Measurements from ENCODE around the gene UGT1A5. TPM values are rescaled to one million over a fixed set of nuclear protein-coding genes. Genes with fewer than 3 reads are reported as not detected.

UGT1A5 gene
- total and polyA plus RNA-seq, 10 of the 15 experiments (the other 5 are each of a cell fraction or from before 2014, with no cell fraction given) = not detected

GRCh38 chr2:233671290-233672161 is 41.2 kb upstream of the UGT1A5 start, which contains the start of gene UGT1A9:
Gene UGT1A9, plus strand, starts transcription at chr2:233671898. Its CDS starts 37 bp downstream, at chr2:233671935.
- POLR2A ChIA-PET = no interaction called here
- WGBS (ENCODE audit: insufficient coverage, insufficient replicate concordance, low lambda C conversion rate, missing lambda C conversion rate) = 45% methylated on average over 5 of the region's 5 CpGs
- CTCF ChIA-PET = interaction anchor here (1.1 kb wide), 1 partner anchor 267 kb away, joined by 3 read pairs; no protein-coding TSS in a partner anchor
- FAIRE-seq (no peak), ATAC-seq (no peak), DNase-seq (ENCODE audit: low read depth, low spot score) (no peak)
- RAD21 ChIA-PET (ENCODE audit: unreplicated experiment) = no interaction called here
- no peak within 1 kb of the TSS for H3K9ac ChIP-seq (ENCODE audit: control insufficient read depth, insufficient read depth, low read length)
- no peaks in the 10 kb centered on the region; a peak in 1 of 4 replicates for H3K27me3 ChIP-seq (replicated peaks in 1 of 2; ENCODE audit: control insufficient read depth in 2 of 2, insufficient read depth in 2 of 2, low read length in 1 of 2)
- H3K9me3 ChIP-seq (replicated peaks; ENCODE audit: control insufficient read depth, insufficient read depth, low read length) = no peaks in the 10 kb centered on the region
- H4K20me1 ChIP-seq (ENCODE audit: control insufficient read depth, insufficient read depth) = no peaks in the 10 kb centered on the region
- no peak within 1 kb of the TSS for H3K27ac ChIP-seq (ENCODE audit: control insufficient read depth, insufficient read depth)
- no peak within 1 kb of the TSS for H3K4me3 ChIP-seq
- SMC1A ChIA-PET (ENCODE audit: uncharacterized antibody, unreplicated experiment) = no interaction called here
- no peaks in the 10 kb centered on the region for H3K36me3 ChIP-seq (ENCODE audit: control insufficient read depth in 2 of 2, insufficient read depth in 2 of 2, low read length in 1 of 2)
- no peak for TF ChIP-seq NFYA (IDR thresholded peaks at IDR 0.05; ENCODE audit: borderline replicate concordance, low read depth, low read length)
- TF ChIP-seq, protein P1, sequence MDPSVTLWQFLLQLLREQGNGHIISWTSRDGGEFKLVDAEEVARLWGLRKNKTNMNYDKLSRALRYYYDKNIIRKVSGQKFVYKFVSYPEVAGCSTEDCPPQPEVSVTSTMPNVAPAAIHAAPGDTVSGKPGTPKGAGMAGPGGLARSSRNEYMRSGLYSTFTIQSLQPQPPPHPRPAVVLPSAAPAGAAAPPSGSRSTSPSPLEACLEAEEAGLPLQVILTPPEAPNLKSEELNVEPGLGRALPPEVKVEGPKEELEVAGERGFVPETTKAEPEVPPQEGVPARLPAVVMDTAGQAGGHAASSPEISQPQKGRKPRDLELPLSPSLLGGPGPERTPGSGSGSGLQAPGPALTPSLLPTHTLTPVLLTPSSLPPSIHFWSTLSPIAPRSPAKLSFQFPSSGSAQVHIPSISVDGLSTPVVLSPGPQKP (IDR thresholded peaks at IDR 0.05; ENCODE audit: low read depth, low read length) = no peak
- TF ChIP-seq POLR2AphosphoS5 (IDR thresholded peaks at IDR 0.05; ENCODE audit: low read length) = no peak
- TF ChIP-seq BHLHE40 (IDR thresholded peaks at IDR 0.05; ENCODE audit: borderline replicate concordance in 1 of 2, low read depth in 2 of 2, low read length in 1 of 2) = no peak
- TF ChIP-seq SREBF1 (IDR thresholded peaks at IDR 0.05; ENCODE audit: low read length) = no peak
- no peak for TF ChIP-seq ZNF622 (IDR thresholded peaks at IDR 0.05)
- no peak for TF ChIP-seq ZNF274 (IDR thresholded peaks at IDR 0.05; ENCODE audit: insufficient read depth, insufficient read length)
- TF ChIP-seq NR2C1 (IDR thresholded peaks at IDR 0.05) = no peak
- TF ChIP-seq RELA (IDR thresholded peaks at IDR 0.05; ENCODE audit: borderline replicate concordance, partially characterized antibody) = no peak
- intact Hi-C loops (cut with micrococcal nuclease; ENCODE audit: unreplicated experiment) (no loop called here), in situ Hi-C loops (cut with MboI) (no loop called here)
- H3K4me1 ChIP-seq (ENCODE audit: control insufficient read depth, insufficient read depth, low read length) = no peaks in the 10 kb centered on the region
- no peak within 1 kb of the TSS for H2AFZ ChIP-seq (ENCODE audit: control insufficient read depth, low read depth, low read length)
- no peak within 1 kb of the TSS for H3K4me2 ChIP-seq (ENCODE audit: control insufficient read depth, insufficient read depth)
- no peaks in the 10 kb centered on the region for H3K79me2 ChIP-seq (ENCODE audit: control insufficient read depth, insufficient read depth, low read length)
- BruUV-seq (replicated peaks) = no TSS peak

Data from GM12878 (cell line).